Hepatic stellate cell (primary cell): ENCODE measurements around the gene ZPBP2.
"Not testable (repeated sequence)": the region's sequence is repeated elsewhere in the genome, so short reads cannot be mapped to it uniquely, and the experiment has no call there.

Experiments
- DNase-seq: peaks from one replicate; pipeline ENCODE4 v3.0.0; 2011; ENCODE audit warnings: low spot score

The ZPBP2 gene

GRCh38 chr17:39855911-39856649 lies 11.9 kb upstream of the ZPBP2 start:
- not testable (repeated sequence) for DNase-seq

DNA sequence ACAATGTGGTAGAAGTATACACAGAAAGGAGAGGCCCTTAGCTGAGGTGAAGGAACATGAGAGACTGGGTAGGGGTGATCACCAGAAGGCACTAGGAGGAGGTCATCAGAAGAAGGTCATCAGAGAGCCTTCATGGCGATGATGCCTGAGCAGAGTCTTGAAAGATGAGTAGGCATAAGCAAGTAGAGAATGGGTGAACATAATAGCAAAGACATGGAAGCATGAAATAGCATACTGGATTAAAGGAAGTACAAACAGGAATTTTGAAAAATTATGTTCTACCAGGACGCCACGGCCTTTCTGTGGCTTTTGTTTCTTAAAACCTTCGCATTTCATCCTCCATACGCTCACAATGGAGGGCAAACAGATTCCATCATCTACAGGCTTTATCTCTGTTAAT lies 6.8 kb upstream of the ZPBP2 start:
- no peak for DNase-seq

GRCh38 chr17:39863244-39863917 lies 4.6 kb upstream of the ZPBP2 start:
- no peak for DNase-seq

GRCh38 chr17:39863918-39864746 lies 3.9 kb upstream of the ZPBP2 start, which contains the start of gene IKZF3:
Gene IKZF3, minus strand, starts transcription at chr17:39864312. Its CDS starts 186 bp downstream, at chr17:39864126.
- DNase-seq: peak; percentile 8

GRCh38 chr17:39866013-39866730 lies 1.8 kb upstream of the ZPBP2 start:
- DNase-seq: no peak

DNA sequence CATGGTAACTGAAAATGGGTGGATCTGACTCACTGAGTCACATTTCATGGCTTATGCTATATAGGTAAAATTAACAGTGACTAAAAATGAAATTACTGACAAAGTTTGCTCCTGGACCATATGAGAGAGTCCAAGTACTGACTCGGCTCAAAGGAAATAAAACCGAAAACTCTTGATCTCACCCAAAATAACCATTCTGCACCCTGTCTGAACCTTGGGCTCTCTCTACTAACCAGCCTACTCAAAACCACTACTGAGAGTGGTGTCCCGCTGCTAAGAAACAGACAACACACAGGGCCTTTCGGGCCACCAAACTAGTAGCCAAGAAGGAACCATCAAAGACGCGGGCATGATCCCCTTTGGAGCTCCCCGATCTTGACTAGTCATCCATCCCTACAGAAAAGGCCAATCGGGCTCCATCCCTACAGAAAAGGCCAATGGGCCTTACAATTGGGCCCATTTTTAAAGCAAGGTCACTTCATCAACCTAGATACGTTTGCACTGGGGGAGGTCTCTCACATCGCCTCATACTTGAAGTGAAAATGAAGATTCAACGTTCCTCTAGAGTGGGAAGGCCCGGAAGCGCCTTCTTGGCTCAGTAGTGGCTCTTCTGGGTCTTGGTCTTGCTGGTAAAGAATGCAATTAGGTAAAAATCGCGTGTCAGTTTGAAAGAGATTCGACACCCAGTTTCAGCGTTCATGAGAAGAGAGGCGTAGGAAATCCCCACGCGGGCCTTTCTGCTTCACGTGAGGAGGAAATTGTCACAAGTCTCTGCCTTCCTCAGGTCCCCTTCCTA lies 720 bp upstream of the ZPBP2 start:
- no peak for DNase-seq

DNA sequence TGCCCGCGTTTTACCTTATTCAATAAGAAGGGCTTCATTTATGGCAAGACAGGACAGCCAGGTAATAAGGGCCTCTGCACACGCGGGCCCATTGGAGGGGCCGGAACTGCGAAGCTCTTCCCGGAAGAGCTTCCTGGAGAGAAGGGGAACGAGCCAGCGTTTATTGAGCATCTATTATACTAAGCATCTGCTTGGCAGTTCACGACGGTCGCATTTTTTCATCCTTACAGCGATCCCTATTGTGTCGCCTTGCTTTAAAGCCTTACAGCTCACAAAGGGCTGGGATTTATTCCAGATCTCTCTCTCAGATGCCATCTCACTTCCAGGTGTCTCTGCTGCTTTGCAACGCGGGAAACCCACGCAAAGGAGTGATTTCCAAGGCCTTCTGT lies 546 bp downstream of the ZPBP2 start:
- no peak for DNase-seq

DNA sequence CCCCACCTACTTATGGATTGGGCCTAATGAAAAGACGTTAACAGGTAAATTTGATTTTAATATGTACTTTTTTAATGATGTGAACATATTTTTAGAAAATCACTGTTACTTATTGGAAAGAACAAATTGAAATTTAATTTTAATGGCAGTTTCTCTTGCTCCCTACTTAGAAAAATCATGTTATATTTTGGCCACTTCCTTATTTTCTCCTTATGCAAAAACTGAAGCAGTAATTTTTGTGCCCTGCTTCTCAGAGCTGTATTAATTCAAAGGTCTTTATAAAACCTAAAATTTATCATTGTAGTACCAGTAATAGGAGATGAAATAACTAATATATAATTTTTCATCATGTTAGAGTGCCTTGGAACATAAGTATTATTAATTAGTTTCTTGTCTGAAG lies 2.8 kb downstream of the ZPBP2 start:
- DNase-seq: no peak

DNA sequence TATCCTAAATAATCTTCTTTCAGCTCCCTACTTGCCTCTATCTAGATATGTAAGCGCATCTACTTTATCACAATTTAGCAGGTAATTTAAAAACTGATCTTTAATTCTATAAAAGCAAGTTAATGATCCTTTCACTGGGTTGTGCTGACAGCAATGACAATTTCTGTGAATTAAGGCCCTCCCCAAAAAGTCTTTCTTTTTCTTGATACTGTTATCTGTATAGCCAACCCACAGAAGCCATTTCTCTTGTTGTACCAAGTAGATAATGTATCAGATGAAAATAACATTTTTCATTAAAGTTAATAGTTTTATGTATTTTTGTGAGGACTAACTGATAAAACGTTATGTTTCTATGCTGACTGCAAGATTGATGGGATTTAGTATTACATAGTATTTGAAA lies 3.8 kb downstream of the ZPBP2 start:
- DNase-seq: no peak

GRCh38 chr17:39872751-39873150 lies 4.7 kb downstream of the ZPBP2 start:
- peak; percentile 19 for DNase-seq

- not testable (repeated sequence) for DNase-seq
Measured at GRCh38 chr17:39886102-39886501, 18.1 kb downstream of the ZPBP2 start.

- DNase-seq: no peak
Measured at GRCh38 chr17:39887078-39887477, 19.1 kb downstream of the ZPBP2 start.

- no peak for DNase-seq
Measured at GRCh38 chr17:39889200-39889599, 21.2 kb downstream of the ZPBP2 start.

DNA sequence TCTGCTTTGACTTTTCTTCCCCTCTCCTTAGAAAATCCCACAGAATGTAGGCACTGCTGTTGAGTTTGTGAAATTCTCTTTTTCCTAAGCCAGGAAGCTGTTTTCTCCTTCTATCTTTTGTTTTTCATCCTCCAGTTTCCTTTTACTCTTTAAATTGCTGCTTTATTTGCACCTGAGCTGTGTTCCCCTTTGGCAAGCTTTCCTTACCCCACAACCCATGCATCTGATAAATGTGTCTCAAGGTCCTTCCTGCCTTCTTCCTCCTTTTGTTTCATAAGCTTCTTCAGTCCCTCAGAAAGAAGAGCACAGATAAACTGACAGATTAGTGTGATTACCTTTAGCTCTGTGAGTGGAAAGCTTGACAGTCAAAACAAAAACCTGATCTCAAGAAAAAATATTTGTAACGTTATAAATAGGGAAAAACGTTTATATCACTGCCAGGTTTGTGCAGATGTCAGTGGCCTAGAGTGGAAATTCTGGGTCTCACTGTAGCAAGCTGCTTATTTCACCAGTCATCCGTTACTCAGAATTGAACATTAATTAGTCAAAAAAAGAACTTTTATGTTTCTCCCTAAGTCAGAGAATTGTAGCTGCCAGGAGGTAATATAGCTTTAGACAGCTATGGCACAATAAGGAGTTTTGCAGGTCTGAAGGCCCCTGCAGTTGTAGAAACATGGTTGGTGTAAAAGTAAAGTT lies 26.8 kb downstream of the ZPBP2 start:
- DNase-seq: no peak

DNA sequence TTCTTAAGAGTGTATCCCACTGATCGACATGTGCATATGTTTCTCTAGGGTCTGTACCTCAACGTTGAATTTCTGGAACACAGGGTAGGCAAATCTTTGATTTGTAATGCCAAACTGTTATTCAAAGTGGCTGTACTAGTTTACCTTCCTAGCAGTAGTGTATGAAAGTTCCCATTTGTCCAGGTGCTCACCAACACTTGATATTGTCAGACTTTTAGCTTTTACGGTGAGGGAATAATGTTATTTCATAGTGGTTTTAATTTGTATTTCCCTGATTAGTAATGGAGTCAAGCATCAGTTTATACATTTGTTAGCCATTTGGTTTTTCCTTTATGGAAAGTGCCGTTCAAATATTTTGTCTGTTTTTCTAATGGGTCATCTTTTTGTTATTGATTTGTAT lies 30.1 kb downstream of the ZPBP2 start:
- DNase-seq: no peak

- DNase-seq: no peak
Measured at GRCh38 chr17:39899215-39899614, 31.2 kb downstream of the ZPBP2 start.

DNA sequence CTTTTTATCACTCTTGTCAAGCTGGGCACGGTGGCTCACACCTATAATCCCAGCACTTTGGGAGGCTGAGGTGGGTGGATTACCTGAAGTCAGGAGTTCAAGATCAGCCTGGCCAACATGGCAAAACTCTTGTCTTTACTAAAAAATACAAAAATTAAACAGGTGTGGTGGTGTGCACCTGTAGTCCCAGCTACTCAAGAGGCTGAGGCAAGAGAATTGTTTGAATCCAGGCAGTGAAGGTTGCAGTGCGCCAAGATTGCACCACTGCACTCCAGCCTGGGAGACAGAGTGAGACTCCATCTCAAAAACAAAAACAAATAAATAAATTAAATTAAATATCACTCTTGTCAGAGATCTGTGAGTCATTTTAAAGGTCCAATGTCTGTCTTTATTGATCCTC lies 34.0 kb downstream of the ZPBP2 start:
- not testable (repeated sequence) for DNase-seq

GRCh38 chr17:39903158-39903884 lies 35.3 kb downstream of the ZPBP2 start:
- no peak for DNase-seq

- no peak for DNase-seq
Measured at GRCh38 chr17:39904990-39905288, 36.9 kb downstream of the ZPBP2 start.

GRCh38 chr17:39908789-39909352 lies 40.9 kb downstream of the ZPBP2 start:
- DNase-seq: no peak
